Ovary (tissue), 9 donors: Measurements from ENCODE around the gene MRPS25. TPM values are rescaled to one million over a fixed set of nuclear protein-coding genes. Genes with fewer than 3 reads are reported as not detected.
A peak's percentile ranks its signal among the peaks of the same experiment; 100 is the strongest.

Experiments
- DNase-seq, 5 donors: peaks; one replicate each; pipeline ENCODE4 v3.0.0-alpha.2; 2019 to 2020
- H3K27ac ChIP-seq, 2 donors: fragments of 200-600 bp; one replicate each; pipeline versions ENCODE4 v1.5.1 to v1.8.0; 2019 to 2022
- H3K27me3 ChIP-seq: fragments of 200-600 bp; one replicate; pipeline ENCODE4 v1.8.0; 2022
- H3K36me3 ChIP-seq: fragments of 200-600 bp; sonication (generic); one replicate; pipeline ENCODE4 v1.5.1; 2019
- H3K4me1 ChIP-seq: one replicate; pipeline ENCODE4 v1.8.1; 2013; ENCODE audit warnings: mild to moderate bottlenecking, moderate library complexity; ENCODE audit not compliant: insufficient read depth
- H3K4me3 ChIP-seq: fragments of 200-600 bp; sonication (generic); one replicate; pipeline ENCODE4 v1.5.1; 2017
- H3K9me3 ChIP-seq, 2 donors: fragments of 200-600 bp in 1 of 2; sonication (generic) in 1 of 2; one replicate each; pipeline versions ENCODE4 v1.5.1 to v1.8.1; 2013 to 2019; ENCODE audit warnings: mild to moderate bottlenecking in 1 of 2, moderate library complexity in 1 of 2
- EP300 ChIP-seq: sonication (generic); formaldehyde crosslinking; IDR thresholded peaks from one replicate; pipeline ENCODE4 v1.6.1; 2017; ENCODE audit warnings: antibody characterized with exemption
- POLR2A ChIP-seq: fragments of 450-650 bp; IDR thresholded peaks from one replicate; pipeline ENCODE4 v1.6.1; 2017; ENCODE audit warnings: antibody characterized with exemption, mild to moderate bottlenecking, moderate library complexity
- WGBS, 3 donors: extraction: QIAGEN DNeasy Blood & Tissue Kit in 1 of 3; methylation state at CpG; one replicate each; pipeline versions ENCODE4 v1.1.5 to v1.1.7; 2013 to 2017; 5-methylcytosine and 5-hydroxymethylcytosine counted together
- intact Hi-C, 4 donors: fragments of 100-400 bp; cut with DNase I; formaldehyde crosslinking; loops; one replicate each; pipeline versions ENCODE4 v1.11.0 to v1.15.1; 2022 to 2023
- polyA plus RNA-seq, 2 donors: library from polyadenylated mRNA; stranded (reverse); fragments of 200-250 nt in 1 of 2; fragments of 350-450 nt in 1 of 2; fragmentation: Illumina TruSeq in 1 of 2; extraction: RNeasy Lipid Tissue Mini Kit (QIAGEN cat#74804) in 1 of 2; gene quantifications; one replicate each; pipeline ENCODE4 v1.2.3, GENCODE V29; 2013 to 2014
- total RNA-seq, 7 donors: library from RNA; depleted of rRNA in 2 of 7; stranded (reverse); fragments of >200 nt in 2 of 7; fragmentation: NEBNext Ultra II Directional in 3 of 7; extraction: Animal tissue kit (Norgen Biotek cat#: 25700) in 3 of 7; gene quantifications; one replicate each; pipeline versions ENCODE4 v1.1.0 to v1.2.4, GENCODE V29; 2016 to 2023
- TF ChIP-seq, protein P1 (sequence below), 3 donors: fragments of 450-650 bp in 2 of 3; fragments of 200-600 bp in 1 of 3; IDR thresholded peaks; one replicate each; pipeline versions ENCODE4 v1.5.1 to v1.8.0; 2016 to 2022; ENCODE audit warnings: antibody characterized with exemption in 3 of 3, mild to moderate bottlenecking in 1 of 3
- donor health status: DM: no; HTN: no; CAD: no; lungs with moderate emphysema.
- donor health status: DM: no; HTN: no; CAD: no.
- donor health status: Bipolar disorder and iron deficiency.
- donor health status: DM: yes; HTN: yes; CAD: no.
- donor health status: DM: no; HTN: no; CAD: no.
- donor health status: DM: yes; HTN: yes; CAD: no.

MRPS25 gene
- total and polyA plus RNA-seq, 9 donors: 22.5 to 50.5 (median 34.1) TPM

DNA sequence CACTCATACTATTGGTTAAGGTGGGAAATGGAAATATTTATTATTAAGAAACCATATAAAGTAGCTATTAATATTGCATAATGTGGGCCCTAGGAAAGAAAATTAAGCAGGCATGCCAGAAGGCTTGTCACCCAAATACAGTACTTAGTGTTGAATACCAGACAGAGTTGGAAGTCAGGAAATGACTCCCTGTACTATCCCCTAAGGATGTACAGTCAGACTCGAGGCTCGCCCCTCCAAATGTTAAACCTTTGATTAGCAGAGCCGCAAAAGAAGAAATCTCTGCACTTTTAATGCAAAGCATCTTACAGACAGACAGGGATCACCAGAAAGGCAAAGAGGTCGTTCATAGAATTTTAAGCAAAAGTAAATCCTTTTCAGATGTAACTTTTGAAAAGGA, 45.1 kb upstream of the MRPS25 start:
- Histone ChIP-seq H3K4me3 (no peak overlapping the region), H3K27ac (no peak overlapping the region), H3K9me3 (no peaks in the 10 kb centered on the region), H3K36me3 (no peaks in the 10 kb centered on the region), H3K4me1 (no peaks in the 10 kb centered on the region), H3K27me3 (no peaks in the 10 kb centered on the region)
- DNase-seq: no peak
- TF ChIP-seq POLR2A (no peak), EP300 (no peak)
- intact Hi-C loops: no loop called here
- 70 to 81% (median 76%) methylated on average over 4 of the region's 4 CpGs for WGBS, 3 donors

DNA sequence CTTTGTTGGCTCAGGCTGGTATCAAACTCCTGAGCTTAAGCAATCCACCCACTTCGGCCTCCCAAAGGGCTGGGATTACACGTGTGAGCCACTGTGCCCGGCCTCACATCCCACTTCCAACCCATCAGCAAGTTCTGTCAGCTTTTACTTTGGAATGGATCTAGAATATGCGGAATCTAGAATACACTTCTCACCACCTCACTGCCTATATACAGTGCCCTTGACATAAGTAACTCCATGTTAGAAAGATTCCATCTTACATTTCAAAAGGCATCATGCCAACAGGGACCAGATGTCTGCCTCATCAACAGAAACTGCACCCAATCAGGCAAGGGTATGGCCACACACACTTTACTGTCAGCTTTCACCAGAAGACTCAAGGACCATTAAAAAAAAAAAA, 43.8 kb upstream of the MRPS25 start:
- 83 to 85% (median 83%) methylated on average over 4 of the region's 4 CpGs for WGBS, 3 donors

DNA sequence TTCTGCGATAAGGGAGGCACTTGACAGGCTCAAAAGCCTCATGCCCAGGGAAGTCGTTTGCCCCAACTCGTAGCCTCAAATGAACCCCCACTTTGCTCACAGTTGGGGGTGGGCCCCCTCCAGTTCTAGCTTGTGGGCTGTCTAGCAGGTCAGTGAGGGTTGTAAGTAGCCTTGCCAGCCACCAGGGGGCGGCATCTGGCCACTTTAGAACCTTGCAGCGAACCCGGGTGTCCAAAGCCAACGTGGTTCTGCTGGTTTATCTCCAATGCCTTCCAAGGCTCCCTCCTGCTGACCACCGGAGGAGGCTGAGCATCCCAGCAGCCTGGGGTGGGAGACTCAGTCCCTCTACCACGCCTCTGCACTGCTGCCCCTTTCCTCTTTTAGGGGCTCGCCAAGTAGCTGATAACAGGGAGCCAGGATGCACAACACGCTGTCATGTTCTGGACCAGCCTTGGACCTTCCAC, 43.0 kb upstream of the MRPS25 start:
- no peak overlapping the region for H3K4me3 ChIP-seq
- no peaks in the 10 kb centered on the region for H3K36me3 ChIP-seq
- 8 to 9% (median 8%) methylated on average over 11 of the region's 11 CpGs for WGBS, 3 donors
- H3K27ac ChIP-seq: no peak overlapping the region
- no peaks in the 10 kb centered on the region for H3K4me1 ChIP-seq
- no peak for TF ChIP-seq POLR2A
- TF ChIP-seq, protein P1, sequence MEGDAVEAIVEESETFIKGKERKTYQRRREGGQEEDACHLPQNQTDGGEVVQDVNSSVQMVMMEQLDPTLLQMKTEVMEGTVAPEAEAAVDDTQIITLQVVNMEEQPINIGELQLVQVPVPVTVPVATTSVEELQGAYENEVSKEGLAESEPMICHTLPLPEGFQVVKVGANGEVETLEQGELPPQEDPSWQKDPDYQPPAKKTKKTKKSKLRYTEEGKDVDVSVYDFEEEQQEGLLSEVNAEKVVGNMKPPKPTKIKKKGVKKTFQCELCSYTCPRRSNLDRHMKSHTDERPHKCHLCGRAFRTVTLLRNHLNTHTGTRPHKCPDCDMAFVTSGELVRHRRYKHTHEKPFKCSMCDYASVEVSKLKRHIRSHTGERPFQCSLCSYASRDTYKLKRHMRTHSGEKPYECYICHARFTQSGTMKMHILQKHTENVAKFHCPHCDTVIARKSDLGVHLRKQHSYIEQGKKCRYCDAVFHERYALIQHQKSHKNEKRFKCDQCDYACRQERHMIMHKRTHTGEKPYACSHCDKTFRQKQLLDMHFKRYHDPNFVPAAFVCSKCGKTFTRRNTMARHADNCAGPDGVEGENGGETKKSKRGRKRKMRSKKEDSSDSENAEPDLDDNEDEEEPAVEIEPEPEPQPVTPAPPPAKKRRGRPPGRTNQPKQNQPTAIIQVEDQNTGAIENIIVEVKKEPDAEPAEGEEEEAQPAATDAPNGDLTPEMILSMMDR (IDR thresholded peaks at IDR 0.05): peak; percentile 43 to 55 (median 47)
- no peak for TF ChIP-seq EP300
- no peaks in the 10 kb centered on the region for H3K27me3 ChIP-seq
- H3K9me3 ChIP-seq: no peaks in the 10 kb centered on the region
- peak; percentile 59 to 80 (median 75) for DNase-seq
- intact Hi-C loops: no loop called here

More for the DNA sequence above, 43.8 kb upstream of the MRPS25 start:
- Histone ChIP-seq H3K4me1 (no peaks in the 10 kb centered on the region), H3K27me3 (no peaks in the 10 kb centered on the region), H3K4me3 (no peak overlapping the region), H3K9me3 (no peaks in the 10 kb centered on the region), H3K36me3 (no peaks in the 10 kb centered on the region), H3K27ac (no peak overlapping the region)
- intact Hi-C loops: no loop called here
- DNase-seq: no peak
- TF ChIP-seq POLR2A (no peak), EP300 (no peak)
- TF ChIP-seq, protein P1 (IDR thresholded peaks at IDR 0.05): no peak

DNA sequence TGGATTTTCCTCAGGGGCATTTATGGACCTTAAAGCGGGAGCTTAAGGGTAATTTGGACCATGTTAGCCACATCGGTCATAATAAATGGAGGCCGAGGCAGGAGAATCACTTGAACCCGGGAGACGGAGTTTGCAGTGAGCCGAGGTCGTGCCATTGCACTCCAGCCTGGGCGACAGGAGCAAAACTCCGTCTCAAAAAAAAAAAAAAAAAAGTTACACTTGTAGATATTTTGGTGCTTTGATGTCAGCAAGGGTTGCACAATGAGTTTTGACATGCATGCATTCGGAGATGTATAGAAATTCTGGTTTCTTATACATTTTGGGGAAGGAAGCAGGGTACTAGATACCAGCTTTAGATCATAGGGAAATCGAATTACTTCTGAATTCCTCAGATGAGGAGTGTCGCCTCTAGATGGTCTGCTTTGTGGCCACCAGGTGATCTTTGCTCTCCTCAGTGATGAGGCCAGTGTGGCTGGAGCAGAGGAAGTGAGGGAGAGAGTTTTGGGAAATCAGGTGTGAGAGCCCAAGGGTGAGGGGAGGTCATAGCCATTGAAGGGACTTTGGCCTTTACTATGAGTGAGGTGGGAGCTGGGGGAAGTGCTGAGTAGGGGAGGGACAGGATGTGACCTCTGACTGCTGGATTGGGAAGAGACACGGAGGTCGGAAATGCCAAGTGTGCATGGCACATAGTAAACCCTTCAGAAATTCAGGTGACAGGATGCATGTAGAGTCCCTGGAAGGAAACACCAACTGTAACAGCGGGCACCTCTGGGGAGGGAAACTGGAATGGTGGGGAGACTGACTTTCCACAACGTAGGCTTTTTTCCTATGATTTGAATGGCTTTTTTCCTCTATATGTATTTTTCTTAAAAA, 42.2 kb upstream of the MRPS25 start:
- no peak overlapping the region for H3K4me3 ChIP-seq
- no peaks in the 10 kb centered on the region for H3K9me3 ChIP-seq
- no peaks in the 10 kb centered on the region for H3K27me3 ChIP-seq
- 69 to 78% (median 69%) methylated on average over 16 of the region's 16 CpGs for WGBS, 3 donors
- DNase-seq: no peak
- no peaks in the 10 kb centered on the region for H3K36me3 ChIP-seq
- H3K4me1 ChIP-seq: no peaks in the 10 kb centered on the region
- no peak overlapping the region for H3K27ac ChIP-seq
- TF ChIP-seq, protein P1 (IDR thresholded peaks at IDR 0.05): no peak
- TF ChIP-seq EP300: no peak
- no peak for TF ChIP-seq POLR2A
- intact Hi-C loops: no loop called here

DNA sequence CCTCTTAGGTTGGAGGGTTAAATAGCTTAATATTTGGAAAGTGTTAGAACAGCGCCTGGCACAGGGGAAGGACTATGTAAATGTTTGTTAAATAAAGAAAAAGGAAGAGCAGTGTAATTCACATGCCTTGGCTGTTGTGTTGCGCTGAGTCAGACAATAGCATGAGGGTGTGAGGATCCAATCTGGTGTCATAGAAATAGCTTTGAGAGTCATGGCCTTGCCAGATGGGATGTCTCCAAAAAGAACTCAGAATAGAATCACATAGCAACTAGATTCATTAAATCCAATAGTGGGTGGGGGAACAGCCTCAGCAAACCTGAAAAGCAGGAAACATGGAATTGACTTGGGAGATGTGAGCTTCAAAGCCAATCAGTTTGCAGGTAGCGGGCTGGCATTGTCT, 37.7 kb upstream of the MRPS25 start:
- no peaks in the 10 kb centered on the region for H3K9me3 ChIP-seq
- H3K27me3 ChIP-seq: no peaks in the 10 kb centered on the region
- H3K36me3 ChIP-seq: no peaks in the 10 kb centered on the region
- no peak for DNase-seq
- WGBS, 3 donors: 67 to 76% (median 73%) methylated on average over 3 of the region's 3 CpGs
- TF ChIP-seq EP300 (no peak), POLR2A (no peak)
- TF ChIP-seq, protein P1 (IDR thresholded peaks at IDR 0.05): no peak
- no peak overlapping the region for H3K4me3 ChIP-seq
- H3K27ac ChIP-seq: no peak overlapping the region
- peaks cover 5% of the 10 kb centered on the region for H3K4me1 ChIP-seq
- intact Hi-C loops: no loop called here
